Measurements from ENCODE around the gene LIPG. TPM values are rescaled to one million over a fixed set of nuclear protein-coding genes. Genes with fewer than 3 reads are reported as not detected.

LIPG gene
- total and polyA plus RNA-seq, 8 donors, result 8.8 to 47.1 (median 14.7) TPM

DNA sequence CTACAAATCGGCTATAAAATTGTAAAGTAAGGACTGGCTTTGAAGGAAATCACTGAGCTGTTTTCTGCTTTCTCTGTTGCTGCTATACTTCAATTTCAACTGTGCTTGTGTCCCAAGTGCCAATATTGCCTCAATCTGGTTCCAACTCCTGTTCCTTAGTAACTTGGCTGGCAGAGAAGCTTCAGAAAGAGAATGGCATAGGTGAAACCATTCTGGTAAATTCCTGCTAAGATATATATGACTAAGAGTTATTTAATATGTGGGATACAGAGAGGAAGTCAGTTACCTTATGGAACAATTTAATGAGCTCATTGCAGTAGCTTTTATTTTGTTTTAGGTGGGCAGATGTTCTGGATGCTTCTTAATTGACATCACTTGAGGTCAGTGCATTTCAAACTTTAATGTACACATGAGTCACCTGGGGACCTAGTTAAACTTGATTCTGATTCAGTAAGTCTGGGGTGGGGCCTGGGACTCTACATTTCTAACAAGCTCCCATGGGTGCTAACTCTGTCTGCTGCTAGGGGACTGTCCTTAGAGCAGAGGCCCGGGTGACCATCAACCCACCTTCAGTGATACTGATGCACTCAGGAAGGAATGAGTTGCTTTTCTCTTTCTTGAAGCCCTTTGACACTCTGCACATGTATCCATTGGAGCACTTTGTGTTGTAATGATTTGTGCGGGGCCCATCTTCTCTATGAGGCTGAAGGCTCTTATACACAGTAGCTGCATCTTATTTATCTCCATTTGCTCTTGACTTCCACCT, 47.6 kb downstream of the LIPG start:
- Histone ChIP-seq H3K27ac (no peak overlapping the region), H3K4me3 (no peak overlapping the region), H3K27me3 (no peaks in the 10 kb centered on the region), H3K4me1 (no peaks in the 10 kb centered on the region), H3K9me3 (peaks cover 0 to 3% of the 10 kb centered on the region in 2 donors), H3K36me3 (no peaks in the 10 kb centered on the region)
- TF ChIP-seq, protein P1, sequence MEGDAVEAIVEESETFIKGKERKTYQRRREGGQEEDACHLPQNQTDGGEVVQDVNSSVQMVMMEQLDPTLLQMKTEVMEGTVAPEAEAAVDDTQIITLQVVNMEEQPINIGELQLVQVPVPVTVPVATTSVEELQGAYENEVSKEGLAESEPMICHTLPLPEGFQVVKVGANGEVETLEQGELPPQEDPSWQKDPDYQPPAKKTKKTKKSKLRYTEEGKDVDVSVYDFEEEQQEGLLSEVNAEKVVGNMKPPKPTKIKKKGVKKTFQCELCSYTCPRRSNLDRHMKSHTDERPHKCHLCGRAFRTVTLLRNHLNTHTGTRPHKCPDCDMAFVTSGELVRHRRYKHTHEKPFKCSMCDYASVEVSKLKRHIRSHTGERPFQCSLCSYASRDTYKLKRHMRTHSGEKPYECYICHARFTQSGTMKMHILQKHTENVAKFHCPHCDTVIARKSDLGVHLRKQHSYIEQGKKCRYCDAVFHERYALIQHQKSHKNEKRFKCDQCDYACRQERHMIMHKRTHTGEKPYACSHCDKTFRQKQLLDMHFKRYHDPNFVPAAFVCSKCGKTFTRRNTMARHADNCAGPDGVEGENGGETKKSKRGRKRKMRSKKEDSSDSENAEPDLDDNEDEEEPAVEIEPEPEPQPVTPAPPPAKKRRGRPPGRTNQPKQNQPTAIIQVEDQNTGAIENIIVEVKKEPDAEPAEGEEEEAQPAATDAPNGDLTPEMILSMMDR (IDR thresholded peaks at IDR 0.05), result no peak
- intact Hi-C loops (cut with DNase I), result no loop called here
- ATAC-seq, result no peak
- no peak for DNase-seq

DNA sequence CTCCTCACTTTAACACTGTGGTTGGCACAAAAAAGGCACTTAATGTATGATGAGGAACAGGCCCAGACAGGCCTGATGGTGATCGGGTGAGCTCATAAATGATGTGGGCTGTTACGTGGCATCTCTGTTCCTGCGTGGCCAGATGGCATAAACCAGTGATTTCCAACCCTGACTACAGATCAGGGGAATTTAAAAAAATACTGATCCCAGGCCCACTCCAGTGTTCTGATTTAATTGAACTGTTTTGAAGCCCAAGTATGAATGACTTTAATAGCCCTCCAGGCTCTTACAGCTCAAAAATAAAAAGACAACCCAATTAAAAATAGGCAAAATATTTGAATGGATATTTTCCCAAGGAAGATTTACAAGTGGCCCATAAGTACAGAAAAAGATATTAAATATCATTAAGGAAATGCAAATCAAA, 48.2 kb downstream of the LIPG start:
- no peaks in the 10 kb centered on the region for H3K36me3 ChIP-seq
- H3K4me3 ChIP-seq, result no peak overlapping the region
- H3K27me3 ChIP-seq, result no peaks in the 10 kb centered on the region
- ATAC-seq (no peak), DNase-seq (no peak)
- no peaks in the 10 kb centered on the region for H3K4me1 ChIP-seq
- intact Hi-C loops (cut with DNase I), result no loop called here
- peaks cover 0 to 3% of the 10 kb centered on the region in 2 donors for H3K9me3 ChIP-seq
- no peak overlapping the region for H3K27ac ChIP-seq
- TF ChIP-seq, protein P1 (IDR thresholded peaks at IDR 0.05), result no peak

DNA sequence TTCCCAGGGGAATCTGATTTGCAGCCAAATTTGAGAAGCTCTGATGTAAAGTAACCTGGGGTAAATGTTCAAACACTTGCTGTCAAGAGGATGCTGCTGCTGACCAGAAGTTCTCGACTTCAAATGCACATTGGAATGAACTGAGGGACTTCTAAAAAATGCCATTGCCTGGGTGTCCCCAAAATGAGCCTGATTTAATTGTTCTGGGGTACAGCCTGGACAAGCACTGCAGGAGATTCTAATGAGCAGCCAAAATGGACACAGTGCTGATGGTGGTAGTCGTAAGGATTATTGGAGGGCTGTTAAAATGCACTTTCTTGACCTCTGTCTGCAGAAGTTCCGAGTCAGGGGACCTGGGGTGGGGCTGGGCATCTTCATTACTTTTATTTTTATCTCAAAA, 49.5 kb downstream of the LIPG start:
- Histone ChIP-seq H3K27ac (no peak overlapping the region), H3K4me3 (no peak overlapping the region), H3K4me1 (no peaks in the 10 kb centered on the region), H3K27me3 (no peaks in the 10 kb centered on the region), H3K9me3 (no peaks in the 10 kb centered on the region), H3K36me3 (no peaks in the 10 kb centered on the region)
- intact Hi-C loops (cut with DNase I), result no loop called here
- ATAC-seq (no peak), DNase-seq (no peak)
- TF ChIP-seq, protein P1 (IDR thresholded peaks at IDR 0.05), result no peak

DNA sequence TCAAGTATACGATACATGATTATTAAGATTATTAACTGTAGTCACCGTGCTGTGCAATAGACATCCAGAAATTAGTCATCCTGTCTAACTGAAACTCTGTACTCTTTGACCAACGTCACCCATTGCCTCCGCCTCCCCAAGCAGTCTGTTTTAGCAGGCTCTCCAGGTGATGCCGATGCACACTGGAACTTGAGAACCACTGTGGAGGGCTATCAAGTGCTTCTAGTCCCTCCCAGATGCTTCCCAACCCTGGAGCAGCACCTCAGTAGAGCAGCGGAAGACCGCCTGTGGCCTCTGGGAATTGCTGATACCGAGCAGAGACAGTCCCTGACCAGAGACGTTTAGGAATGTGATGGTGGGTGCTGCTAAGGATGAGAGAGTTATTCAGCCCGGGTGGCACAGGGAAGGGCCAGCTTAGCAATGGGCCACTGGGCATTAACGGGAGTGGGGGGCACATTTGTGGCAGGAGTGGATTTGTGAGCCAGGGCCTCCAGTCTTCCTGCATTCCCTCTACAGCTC, 50.7 kb downstream of the LIPG start:
- TF ChIP-seq, protein P1 (IDR thresholded peaks at IDR 0.05), result no peak
- intact Hi-C loops (cut with DNase I), result no loop called here
- no peak overlapping the region for H3K4me3 ChIP-seq
- ATAC-seq (no peak), DNase-seq (no peak)
- no peak overlapping the region for H3K27ac ChIP-seq
- no peaks in the 10 kb centered on the region for H3K4me1 ChIP-seq
- no peaks in the 10 kb centered on the region for H3K27me3 ChIP-seq
- no peaks in the 10 kb centered on the region for H3K9me3 ChIP-seq
- no peaks in the 10 kb centered on the region for H3K36me3 ChIP-seq

DNA sequence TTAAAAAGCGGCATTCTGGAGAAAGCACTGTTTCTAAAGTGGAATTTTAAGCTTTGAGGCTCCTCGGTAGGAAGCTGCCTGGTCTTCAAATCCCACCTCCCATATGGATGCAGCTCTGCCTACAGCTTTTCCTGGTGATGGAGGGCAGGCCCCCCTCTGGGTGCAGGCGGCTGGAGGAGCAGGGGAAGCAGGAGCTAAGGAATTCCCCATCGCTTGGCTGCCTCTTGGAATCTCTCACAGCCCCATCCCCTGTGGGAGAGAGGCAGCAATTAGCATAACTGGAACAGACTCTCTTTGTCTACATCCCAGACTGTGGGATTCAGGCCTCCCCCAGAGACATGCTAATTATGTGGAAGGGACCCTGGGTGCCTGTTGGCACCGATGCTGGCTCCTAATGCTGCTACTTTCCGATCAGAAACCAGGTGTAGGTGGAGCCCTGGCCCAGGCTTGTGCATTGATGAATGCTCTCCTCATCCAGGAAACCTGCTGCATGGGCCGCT, 51.3 kb downstream of the LIPG start:
- intact Hi-C loops (cut with DNase I), result no loop called here
- Histone ChIP-seq H3K4me3 (no peak overlapping the region), H3K9me3 (no peaks in the 10 kb centered on the region), H3K4me1 (no peaks in the 10 kb centered on the region), H3K36me3 (no peaks in the 10 kb centered on the region), H3K27ac (no peak overlapping the region), H3K27me3 (no peaks in the 10 kb centered on the region)
- DNase-seq, result no peak
- ATAC-seq, result no peak
- TF ChIP-seq, protein P1 (IDR thresholded peaks at IDR 0.05), result no peak

All from left lung (tissue), 10 donors.